NCI-H2171 treated with DMSO at 0.1 percent for 48 hours (cell line): ENCODE measurements around the gene TOX3.

Experiments
- DNase-seq: peaks from one replicate; lab custom pipeline; 2025; lab: John Stamatoyannopoulos, UW

TOX3 gene

DNA sequence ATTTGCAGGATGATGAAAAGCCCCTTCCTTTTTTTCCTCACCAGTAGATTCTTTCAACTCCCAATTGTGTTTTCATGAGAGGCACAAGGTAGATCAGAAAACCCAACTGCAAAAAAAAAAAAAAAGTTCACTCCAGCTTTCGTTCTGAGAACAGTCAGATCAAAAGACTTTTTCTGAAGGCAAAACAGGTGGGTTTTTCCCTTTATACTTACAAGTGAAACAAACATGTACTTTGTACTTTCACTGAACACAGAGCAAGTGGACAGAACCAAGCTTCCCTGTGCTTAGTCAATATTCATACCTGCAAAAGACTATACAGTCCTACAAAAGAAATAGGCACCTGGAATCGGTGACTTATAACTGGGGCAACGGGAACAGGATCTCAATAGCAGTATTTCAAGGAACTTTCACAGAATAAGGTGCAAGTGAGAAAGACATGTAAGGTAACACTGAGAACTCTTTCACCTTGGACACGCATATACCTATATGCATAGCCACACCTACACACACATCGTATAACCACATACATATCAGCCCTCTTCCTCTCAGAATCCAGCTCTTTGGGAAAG is 54.1 kb downstream of the TOX3 start:
- DNase-seq, result no peak

DNA sequence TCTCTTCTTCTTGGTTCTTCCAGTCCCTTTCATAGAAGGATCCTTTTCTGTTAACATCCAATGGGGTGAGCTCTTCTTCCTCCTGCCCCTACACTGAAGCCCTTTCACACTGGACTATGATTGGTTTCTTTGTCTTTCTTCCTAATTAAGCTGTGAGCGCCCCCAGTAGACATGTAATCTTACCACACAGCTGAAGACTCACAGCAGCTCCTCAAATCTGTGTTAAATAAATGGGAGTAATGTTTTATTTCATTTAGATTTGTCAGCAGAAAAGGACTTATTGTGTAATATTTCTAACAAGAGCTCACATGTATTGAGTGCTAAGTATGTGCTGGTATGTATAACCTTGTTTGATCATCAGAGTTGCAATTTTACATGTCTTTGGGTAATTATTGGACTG is 55.7 kb downstream of the TOX3 start:
- no peak for DNase-seq

DNA sequence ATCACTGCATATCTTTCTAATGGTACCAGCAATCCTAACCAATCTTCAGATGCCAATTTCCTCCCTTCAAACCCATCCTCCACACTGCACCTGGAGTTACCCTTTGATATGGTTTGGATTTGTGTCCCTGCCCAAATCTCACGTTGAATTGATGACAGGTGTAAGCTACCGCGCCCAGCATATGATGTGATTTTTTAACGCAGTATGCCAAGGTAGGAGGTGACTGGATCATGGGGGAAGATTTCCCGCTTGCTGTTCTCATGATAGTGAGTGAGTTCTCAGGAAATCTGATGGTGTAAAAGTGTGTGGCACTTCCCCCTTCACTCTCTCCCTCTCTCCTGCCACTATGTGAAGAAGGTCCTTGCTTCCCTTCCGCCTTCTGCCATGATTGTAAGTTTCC is 57.0 kb downstream of the TOX3 start:
- no peak for DNase-seq

DNA sequence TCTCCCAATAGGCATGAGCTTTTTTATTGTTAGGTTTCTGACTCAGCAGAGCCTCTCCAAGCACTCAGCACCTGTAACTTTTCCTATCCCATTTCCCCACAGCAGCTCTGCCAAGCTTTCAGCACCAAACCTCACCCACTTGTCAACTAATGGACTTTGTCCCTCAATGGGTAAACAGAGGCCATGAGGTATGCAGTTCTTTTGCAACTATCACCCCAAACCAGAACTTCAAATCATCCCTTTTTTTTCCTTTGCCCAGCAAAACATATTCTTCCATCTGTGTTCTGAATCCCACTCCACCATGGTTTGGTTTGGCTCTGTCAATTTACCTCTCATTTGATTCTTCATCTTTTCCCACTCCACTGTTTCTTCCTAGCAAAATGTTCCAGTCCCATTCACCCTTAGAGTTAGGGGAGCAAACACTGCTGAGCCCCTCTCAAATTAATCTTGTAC is 58.1 kb downstream of the TOX3 start:
- DNase-seq, result no peak

DNA sequence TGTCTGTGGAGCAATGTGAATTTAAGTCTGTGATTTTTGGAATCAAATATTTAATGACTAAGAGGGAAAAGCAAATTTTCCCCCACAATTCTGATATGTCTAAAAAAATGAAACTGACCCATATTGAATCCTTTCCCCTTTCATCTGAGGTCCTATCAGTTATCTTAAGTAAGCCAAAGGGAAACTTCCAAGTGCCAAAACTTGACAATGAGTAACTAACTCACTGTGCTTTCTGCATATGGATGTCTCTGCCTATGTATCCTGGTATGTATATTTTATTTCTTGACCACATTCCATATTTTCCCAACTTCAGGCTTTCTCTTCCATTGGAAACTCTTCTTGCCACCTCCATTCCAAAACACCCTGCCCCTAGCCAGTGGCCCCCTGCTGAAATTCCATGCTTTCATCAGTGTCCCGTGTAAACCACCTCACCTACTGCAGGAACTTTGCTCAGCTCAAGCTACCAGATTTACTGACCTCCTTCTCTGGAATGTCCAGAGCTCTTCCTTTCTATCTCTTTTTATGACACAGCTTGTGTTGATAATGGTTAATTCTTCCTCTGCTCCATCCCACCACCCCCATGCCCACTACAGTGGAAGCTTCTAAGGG is 59.0 kb downstream of the TOX3 start:
- no peak for DNase-seq

DNA sequence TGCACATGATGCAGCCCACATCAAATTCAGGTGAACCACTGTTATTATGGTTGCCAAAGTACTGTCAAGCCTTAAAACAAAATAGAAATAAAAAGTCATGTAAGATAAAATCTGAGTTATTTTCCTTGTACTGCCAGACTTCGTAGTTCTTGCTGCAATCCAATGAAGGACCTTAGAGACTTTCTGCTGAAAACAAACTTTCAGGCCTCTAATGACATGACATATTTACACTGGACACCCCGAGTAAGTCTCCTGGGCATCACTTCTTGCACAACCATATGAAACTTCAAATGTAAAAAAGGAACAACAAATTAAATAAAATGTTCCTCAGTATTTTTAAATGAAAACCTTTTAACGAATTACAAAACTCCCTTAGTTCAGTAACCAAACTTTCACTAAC is 66.7 kb downstream of the TOX3 start:
- DNase-seq, result no peak

DNA sequence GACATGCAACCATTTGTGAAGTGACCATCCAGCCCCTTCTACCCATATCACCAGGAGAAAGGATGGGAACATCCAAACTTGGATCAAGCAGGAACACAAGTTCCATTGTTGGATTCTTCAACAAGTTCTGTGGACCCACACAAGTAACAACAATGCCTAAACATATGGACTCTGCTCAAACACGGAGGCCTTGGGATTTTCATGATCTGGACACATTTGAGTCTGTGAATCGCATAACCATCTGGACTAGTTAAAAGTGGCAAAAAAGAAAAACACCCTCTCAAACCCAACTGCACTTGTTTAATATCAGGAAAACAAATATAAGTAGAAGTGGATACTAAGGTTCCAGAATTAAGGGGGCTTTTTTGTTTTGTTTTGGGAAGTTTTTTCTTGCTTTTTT is 70.8 kb downstream of the TOX3 start:
- no peak for DNase-seq

DNA sequence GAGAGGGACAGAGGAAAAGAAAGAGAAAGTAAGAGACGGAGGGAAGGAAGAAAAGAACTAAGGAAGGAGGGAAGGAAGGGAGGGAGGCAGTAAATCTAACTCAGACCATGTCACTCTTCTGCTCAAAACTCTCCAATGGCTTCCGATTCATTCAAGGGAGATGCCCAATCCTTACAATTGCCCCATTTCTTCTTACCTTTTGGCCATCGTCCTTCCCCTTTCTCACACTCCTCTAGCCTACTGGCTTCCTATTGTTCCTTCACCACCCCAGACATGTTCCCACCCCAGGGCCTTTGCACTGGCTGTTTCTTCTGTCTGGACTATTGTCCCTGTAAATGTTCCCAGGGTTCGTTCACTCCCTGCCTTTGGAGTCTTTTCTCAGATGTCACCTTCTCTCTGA is 72.3 kb downstream of the TOX3 start:
- no peak for DNase-seq

DNA sequence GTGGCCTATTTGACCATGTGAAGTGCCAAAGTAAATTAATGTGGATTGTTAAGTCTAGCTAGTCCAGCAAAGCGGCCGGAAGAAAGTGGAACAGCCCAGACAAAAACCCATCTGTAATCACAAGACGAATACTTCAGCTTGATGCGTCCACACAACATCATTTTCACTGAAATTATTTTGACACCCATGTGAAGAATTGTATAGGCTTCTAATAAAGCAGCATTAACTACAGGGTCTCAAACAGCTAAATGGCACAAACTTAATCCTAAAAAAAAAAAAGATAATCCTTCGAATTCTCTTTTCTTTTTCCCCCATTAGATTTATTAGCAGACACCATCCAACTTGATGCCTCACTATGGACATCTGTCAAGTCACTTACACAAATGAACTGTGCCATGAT is 73.8 kb downstream of the TOX3 start:
- DNase-seq, result no peak

DNA sequence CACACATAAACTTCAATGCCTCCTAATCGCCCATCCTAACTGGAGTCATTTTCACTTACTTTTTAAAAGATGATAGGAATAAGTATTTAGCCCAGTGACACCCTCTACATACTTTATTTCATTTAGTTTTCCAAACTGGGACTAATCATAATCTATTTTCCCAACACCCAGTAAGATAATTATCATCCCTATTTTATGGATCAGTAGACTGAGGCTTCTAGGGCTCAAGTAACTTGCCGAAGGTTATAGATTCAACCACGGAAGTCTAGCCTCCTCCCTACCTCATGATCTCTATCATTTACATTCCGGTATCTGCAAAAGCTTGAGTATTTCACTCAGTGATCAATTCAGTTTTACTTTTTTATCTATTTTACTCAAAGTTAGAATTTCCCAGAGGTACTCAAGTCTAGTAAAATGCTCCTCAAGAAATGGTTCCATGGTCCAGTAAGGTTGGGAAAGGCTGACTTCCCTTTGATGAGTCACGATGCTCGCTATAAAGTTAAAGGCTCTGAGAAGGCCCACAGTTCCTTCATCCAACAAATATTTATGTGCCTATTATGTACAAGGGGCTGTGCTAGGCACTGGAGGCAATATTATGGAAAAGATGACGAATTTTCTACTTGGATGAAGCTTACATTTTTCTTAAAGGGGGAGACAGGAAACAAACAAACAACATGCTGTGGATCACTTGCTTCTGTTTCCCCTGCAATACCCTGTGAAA is 75.1 kb downstream of the TOX3 start:
- no peak for DNase-seq

DNA sequence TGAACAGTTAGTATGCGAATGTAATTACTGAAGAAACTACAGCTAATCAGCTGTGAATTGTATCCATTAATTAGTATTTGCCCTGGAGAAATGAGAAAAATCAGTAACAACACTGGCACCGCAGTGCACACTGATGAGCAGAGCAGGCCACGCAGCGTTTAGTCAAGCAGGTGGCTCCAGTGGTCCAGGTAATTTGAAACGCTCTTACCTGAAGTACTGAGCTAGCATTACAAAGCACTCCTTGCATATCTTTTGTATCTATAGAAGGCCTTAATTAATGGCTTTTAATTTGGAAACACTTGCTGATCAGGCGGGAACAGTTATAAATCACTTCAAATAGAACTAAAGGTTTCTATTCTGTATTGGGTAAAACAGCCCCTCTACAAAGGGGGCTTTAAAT is 76.4 kb downstream of the TOX3 start:
- DNase-seq, result peak; percentile 89

DNA sequence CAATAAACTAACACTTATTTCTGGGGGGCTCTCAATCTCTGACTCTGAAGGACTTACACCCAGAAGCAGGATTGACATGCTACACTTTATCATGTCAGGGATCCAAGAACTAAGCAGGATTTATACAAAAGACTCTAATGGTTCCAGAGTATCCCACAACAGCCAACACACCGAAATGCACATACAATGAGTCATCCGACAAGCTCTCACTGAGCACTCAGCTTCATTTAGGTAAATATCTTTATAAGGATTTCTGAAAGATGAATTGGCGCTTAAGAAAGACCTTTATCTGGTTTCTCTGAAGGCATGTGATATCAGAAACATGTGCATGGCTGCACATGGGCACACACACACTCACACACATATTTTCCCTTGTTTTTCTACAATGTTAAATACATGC is 77.2 kb downstream of the TOX3 start:
- no peak for DNase-seq

DNA sequence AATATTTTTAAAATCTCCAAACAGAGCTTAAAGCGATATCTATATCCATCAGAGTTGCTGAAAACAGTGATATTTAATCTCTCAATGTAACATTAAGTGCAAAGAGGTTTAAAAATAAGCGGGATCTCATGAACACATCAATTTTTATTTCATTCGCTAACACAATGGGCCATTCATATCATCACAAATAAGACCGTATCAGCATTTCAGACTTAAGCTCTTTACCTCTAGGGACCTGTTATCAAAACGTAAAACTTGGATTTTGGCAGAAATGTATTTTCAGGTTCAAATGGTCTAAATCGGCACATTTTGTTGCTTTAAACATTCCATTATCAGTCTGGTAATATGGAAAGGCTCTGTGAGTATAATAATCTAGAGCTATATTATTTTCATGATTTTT is 77.9 kb downstream of the TOX3 start:
- no peak for DNase-seq

DNA sequence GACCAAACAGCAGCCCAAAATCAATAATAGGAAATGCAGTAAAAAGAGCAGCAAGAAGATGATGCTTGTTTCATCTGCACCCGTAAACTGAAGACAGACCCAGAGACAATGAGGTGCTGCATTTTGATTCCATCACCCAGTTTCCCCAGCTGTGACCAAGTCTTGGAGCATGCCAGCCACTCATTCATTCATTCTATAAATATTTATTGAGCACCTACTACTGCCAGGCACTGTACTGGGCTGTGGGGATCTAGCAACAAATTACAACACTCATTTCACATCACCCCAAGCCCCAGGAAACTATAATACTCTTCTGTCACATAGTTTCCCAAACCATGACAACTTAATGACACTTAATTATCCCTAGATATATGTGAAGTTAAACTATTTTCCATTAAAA is 79.2 kb downstream of the TOX3 start:
- DNase-seq, result no peak

DNA sequence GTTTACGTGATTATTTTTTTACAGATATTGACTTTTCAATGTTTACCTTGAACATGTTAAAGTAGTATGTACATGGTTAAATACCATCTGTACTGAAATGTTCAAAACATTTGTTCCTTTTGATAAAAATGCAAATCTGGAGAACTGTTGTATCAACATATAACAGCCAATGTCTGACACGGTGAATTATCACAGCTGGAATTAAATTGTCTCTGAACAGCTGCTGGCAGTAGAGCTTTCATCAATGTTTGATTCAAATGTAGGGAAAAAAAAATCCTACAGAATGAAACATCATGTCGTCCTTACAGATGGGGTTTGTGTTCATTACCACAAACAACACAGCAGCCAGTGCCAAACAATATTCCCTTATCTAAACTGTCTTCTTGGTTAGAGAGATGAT is 79.9 kb downstream of the TOX3 start:
- peak; percentile 39 for DNase-seq

DNA sequence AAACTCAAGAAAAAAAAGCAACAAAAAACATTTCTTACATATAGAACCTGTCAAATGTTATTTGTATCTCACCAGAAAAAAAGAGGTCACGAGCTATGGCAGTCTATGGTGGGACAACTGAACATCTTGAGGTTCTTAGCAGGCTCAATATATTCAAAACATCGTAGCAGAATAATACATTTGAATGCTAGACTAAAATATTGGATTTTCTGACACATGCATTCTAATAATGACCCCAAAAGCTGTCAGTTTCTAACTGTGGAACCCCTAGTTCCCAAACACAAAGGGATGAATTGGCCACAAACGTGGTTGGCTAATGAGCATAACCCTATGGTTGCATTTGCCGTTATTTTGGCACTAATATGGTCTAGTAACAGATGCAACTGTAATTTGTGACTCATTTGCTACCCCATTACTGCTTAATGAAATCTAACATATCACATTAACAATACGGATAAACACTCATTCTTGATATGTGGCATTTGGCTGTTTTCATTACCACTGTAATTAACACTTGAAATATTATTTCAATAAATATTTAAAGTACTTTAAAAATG is 81.2 kb downstream of the TOX3 start:
- peak; percentile 29 for DNase-seq

DNA sequence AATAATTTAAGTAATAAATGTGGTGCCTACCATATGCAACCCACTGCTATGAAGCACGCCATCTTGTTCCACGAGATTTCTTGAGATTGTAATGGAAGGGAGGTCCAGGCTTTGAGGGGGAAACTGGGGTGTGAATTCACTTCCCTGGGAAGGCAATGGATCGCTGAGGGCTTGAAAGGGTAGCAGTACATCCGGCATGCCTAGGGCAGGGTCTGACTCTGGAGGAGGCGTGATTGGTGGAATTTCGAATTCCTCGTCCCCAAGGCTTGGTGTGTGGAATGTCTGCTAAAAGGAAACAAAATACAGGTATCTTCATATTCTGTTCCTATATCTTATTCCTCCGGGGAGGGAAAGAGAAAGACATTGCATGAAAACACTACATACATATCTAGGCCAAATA is 83.0 kb downstream of the TOX3 start:
- DNase-seq, result no peak

DNA sequence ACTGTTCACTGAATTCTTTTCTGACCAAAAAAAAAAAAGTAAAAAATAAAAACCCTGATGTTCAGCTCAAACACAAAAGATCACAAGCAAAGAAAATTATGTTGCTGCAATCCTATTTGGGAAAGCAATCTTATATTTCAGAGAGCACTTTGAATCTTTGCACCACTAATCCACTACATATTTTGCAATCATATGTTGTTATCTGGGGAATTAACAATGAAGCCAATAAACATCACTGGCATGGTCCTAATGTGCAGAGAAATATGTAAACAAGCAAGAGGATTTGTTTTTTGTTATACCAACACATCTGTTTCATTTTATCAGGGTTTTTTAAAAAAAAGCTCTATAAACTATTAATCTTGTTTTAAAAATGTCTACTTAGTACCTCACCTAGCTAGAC is 84.1 kb downstream of the TOX3 start:
- no peak for DNase-seq

DNA sequence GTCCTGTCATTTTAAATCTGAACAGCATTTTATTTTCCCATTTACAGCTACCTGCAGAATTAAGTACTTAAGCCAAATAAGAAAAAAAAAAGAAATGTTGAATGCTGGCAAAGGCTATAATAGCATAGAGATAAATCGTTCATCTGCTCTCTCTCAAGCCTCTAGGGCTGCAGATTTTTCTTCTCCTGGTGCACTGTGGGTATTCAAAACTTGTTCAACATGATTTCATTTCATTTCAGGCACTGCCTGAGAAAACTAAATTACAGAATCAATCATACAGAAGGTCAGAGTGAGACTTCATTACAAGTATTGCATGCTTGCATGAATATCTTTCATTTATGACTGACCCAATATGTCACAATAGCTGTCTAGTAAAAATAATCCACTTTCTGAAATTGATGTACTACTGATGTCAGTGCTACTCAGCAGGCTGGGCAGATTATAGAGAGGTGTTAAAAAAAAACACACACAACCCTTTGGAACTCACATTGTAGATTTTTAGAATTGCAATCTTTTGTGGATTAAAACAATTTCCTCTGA is 86.2 kb downstream of the TOX3 start:
- peak; percentile 8 for DNase-seq

DNA sequence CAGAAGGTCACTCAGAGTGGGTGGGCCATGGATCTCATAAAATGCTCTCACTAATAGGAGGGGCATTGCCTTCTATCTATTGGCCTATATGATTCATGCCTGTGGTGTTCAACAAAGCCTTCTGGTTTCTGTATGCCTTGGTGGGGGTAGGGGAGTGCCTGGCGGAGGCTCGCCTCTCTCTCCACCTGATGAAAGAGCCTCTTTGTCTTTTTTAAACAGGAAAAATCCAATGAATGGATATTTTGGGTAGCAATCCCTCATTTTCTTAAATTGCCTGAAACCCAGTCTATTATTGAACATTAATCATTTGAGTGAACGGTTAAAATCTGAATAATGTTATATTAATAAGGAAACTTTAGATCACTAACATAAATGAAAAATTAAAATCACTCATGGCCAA is 90.6 kb downstream of the TOX3 start:
- no peak for DNase-seq

DNA sequence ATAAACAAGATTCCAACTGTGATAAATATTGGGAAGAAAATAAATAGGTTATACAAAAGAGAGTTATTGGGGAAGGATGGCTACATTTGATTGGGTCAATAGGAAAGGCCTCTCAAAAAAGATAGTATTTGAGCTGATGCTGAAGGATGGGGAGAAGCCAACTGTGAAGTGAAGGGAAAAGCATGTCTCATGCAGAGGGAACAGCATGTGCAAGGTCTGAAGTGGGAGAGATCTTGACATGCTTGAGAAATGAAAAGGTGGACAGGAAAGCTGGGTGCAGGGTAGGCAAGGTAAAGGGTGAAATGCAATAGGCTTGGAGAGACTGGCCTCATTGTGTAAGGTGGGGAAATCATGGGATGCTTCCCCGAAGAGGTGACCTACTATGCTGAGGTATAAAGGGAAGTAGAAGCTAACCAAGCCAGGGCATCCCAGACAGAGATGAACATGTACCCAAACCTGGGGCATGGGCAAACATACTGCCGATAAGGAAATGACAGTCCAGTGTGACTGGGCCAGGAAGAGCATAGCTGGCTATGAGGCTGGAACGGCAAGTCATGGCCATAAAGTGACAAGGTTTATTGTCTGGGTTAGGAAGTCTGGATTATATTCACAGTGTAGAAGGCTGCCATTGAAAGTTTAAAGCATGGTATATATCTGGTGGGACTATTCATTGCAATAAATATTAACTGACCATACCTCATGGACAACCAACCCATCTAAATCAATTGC is 91.2 kb downstream of the TOX3 start:
- no peak for DNase-seq

DNA sequence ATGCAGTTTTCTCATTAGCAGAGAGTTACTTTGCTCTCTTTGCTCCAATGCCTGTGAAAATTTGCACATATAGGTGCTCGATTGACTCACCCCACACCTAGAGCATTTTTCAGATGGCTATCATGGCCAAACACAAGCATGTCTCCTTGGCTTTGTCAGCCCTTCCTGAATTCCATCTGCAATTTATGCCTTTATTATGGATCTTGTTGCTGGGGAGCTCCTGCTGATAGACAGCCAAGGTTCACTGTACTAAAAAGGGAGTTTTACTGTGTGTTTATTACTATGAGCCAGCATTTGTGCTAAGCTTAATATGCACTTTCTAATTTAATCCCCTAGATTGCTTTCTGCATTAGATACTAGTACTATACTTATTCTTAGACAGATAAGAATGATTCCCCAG is 93.3 kb downstream of the TOX3 start:
- no peak for DNase-seq
